K562 (cell line): ENCODE results near the gene ATP5F1D. TPM values are rescaled to one million over a fixed set of nuclear protein-coding genes. Genes with fewer than 3 reads are reported as not detected.
A peak's percentile ranks its signal among the peaks of the same experiment; 100 is the strongest.

Experiments
- ATAC-seq: fragments of 200-7000 bp; cut with Tn5 transposase; 3 replicates; pipeline ENCODE4 v1.9.1; 2020; ENCODE audit warnings: moderate library complexity
- BruUV-seq: library from RNA; stranded (reverse); fragments of 400-500 nt; replicated peaks from 2 replicates; lab custom pipeline; 2021; lab: Mats Ljungman, UMichigan
- CTCF ChIA-PET: fragments of 300-600 bp; formaldehyde crosslinking; extraction: SDS; loops from one replicate; lab custom pipeline; 2021; ENCODE audit warnings: low intra/inter-chr PET ratio; lab: Yijun Ruan, JAX
- POLR2A ChIA-PET: fragments of 300-600, 350-650 bp; sonication (Branson Sonifier 250); formaldehyde crosslinking; extraction: SDS; loops from one replicate; lab custom pipeline; 2021; ENCODE audit warnings: antibody characterized with exemption, inconsistent platforms; lab: Yijun Ruan, JAX
- DNase-seq, 4 experiments: peaks; one replicate each; pipeline versions ENCODE4 v3.0.0 to v3.0.0-alpha.2; 2011 to 2018; ENCODE audit warnings: low spot score in 3 of 4, mixed read lengths in 3 of 4; ENCODE audit errors: extremely low read depth in 1 of 4
- FAIRE-seq: peaks from 2 replicates; lab custom pipeline; 2011; peaks lifted over from hg19 to GRCh38; lab: Jason Lieb, UNC
- H2AFZ ChIP-seq: 2 replicates; pipeline ENCODE4 v1.6.0; 2011; ENCODE audit warnings: low read depth, low read length, control low read depth, inconsistent platforms
- H3K27ac ChIP-seq: fragments of 200-600 bp; 3 replicates; pipeline ENCODE4 v1.8.0; 2011; ENCODE audit warnings: low read depth, mild to moderate bottlenecking, control low read depth, inconsistent platforms, low read length, moderate library complexity, mixed read lengths; ENCODE audit errors: extremely low read depth
- H3K27me3 ChIP-seq, 2 experiments: fragments of 300-600 bp in 1 of 2; 2 replicates in 1 of 2; 3 replicates in 1 of 2; pipeline versions ENCODE4 v1.6.0 to v1.8.0; 2011; ENCODE audit warnings: inconsistent platforms in 2 of 2, low read length in 2 of 2, mild to moderate bottlenecking in 1 of 2, mixed read lengths in 1 of 2, moderate library complexity in 1 of 2; ENCODE audit not compliant: control insufficient read depth in 2 of 2, insufficient read depth in 2 of 2
- H3K36me3 ChIP-seq: fragments of 300-600 bp; 3 replicates; pipeline ENCODE4 v1.8.0; 2011; ENCODE audit warnings: mild to moderate bottlenecking, low read length, inconsistent platforms; ENCODE audit not compliant: control insufficient read depth, insufficient read depth
- H3K4me1 ChIP-seq, 2 experiments: fragments of 200-600 bp in 1 of 2; replicated peaks in 1 of 2; 2 replicates in 1 of 2; 3 replicates in 1 of 2; pipeline versions ENCODE4 v1.5.1 to v1.8.0; 2011; ENCODE audit warnings: inconsistent platforms in 2 of 2, low read length in 2 of 2, mild to moderate bottlenecking in 1 of 2, mixed read lengths in 1 of 2, moderate library complexity in 1 of 2; ENCODE audit not compliant: control insufficient read depth in 2 of 2, insufficient read depth in 2 of 2
- H3K4me2 ChIP-seq: 2 replicates; pipeline ENCODE4 v1.6.1; 2011; ENCODE audit warnings: low read length, control low read depth, inconsistent platforms, mixed read lengths; ENCODE audit not compliant: insufficient read depth
- H3K4me3 ChIP-seq: fragments of 200-600 bp; sonication (generic), shearing (Covaris generic); 2 replicates; pipeline ENCODE4 v1.5.1; 2016; ENCODE audit warnings: control low read depth, inconsistent platforms
- H3K79me2 ChIP-seq: fragments of 200-600 bp; 3 replicates; pipeline ENCODE4 v1.8.0; 2011; ENCODE audit warnings: low read length, inconsistent platforms; ENCODE audit not compliant: control insufficient read depth, insufficient read depth
- H3K9ac ChIP-seq, 2 experiments: 2 replicates each; pipeline versions ENCODE4 v1.6.0 to v1.6.1; 2011; ENCODE audit warnings: low read depth in 2 of 2, low read length in 2 of 2, control low read depth in 1 of 2, inconsistent platforms in 1 of 2, mild to moderate bottlenecking in 1 of 2, mixed read lengths in 1 of 2; ENCODE audit not compliant: insufficient read depth in 1 of 2
- H3K9me1 ChIP-seq: one replicate; pipeline ENCODE4 v1.6.0; 2011; ENCODE audit warnings: inconsistent platforms, mild to moderate bottlenecking, low read length, moderate library complexity; ENCODE audit not compliant: control insufficient read depth, insufficient read depth
- H3K9me3 ChIP-seq: replicated peaks from 2 replicates; pipeline ENCODE4 v1.5.1; 2011; ENCODE audit warnings: low read depth, low read length, inconsistent platforms; ENCODE audit not compliant: control insufficient read depth, insufficient read depth
- H4K20me1 ChIP-seq: replicated peaks from 2 replicates; pipeline ENCODE4 v1.6.1; 2011; ENCODE audit warnings: low read length, inconsistent platforms, mixed read lengths; ENCODE audit not compliant: control insufficient read depth, insufficient read depth
- ASH1L ChIP-seq: fragments of 450-650 bp; IDR thresholded peaks from 2 replicates; pipeline ENCODE4 v1.6.1; 2018; ENCODE audit warnings: borderline replicate concordance, mild to moderate bottlenecking, low read depth; ENCODE audit not compliant: partially characterized antibody
- CBX1 ChIP-seq: sonication (generic); IDR thresholded peaks from 2 replicates; pipeline ENCODE4 v1.6.1; 2016; ENCODE audit warnings: antibody characterized with exemption, low read depth, mild to moderate bottlenecking
- CTBP1 ChIP-seq: fragments of 450-650 bp; IDR thresholded peaks from 2 replicates; pipeline ENCODE4 v1.6.1; 2016; ENCODE audit warnings: borderline replicate concordance
- E2F1 ChIP-seq: sonication (generic); formaldehyde crosslinking; IDR thresholded peaks from 2 replicates; pipeline ENCODE4 v1.8.1; 2023; ENCODE audit warnings: mild to moderate bottlenecking, missing genetic modification reagents, moderate library complexity
- ETS2 ChIP-seq: IDR thresholded peaks from 2 replicates; pipeline ENCODE4 v1.6.1; 2016; ENCODE audit warnings: borderline replicate concordance, missing genetic modification characterization, mild to moderate bottlenecking, moderate library complexity, missing compliant biosample characterization; ENCODE audit not compliant: poor library complexity, severe bottlenecking
- GABPB1 ChIP-seq: sonication (generic); formaldehyde crosslinking; IDR thresholded peaks from 2 replicates; pipeline ENCODE4 v1.8.0; 2022; ENCODE audit warnings: mild to moderate bottlenecking, missing genetic modification reagents
- KDM1A ChIP-seq, 2 experiments: fragments of 450-650 bp; IDR thresholded peaks; 2 replicates each; pipeline ENCODE4 v1.6.1; 2016; ENCODE audit warnings: mild to moderate bottlenecking in 2 of 2
- KDM5B ChIP-seq: fragments of 200-600 bp; sonication (generic); IDR thresholded peaks from 2 replicates; pipeline ENCODE4 v1.6.1; 2012; ENCODE audit warnings: low read depth, mild to moderate bottlenecking, moderate library complexity, low read length, control low read depth, inconsistent platforms; ENCODE audit not compliant: insufficient replicate concordance
- MAFG ChIP-seq: fragments of 450-650 bp; conservative IDR thresholded peaks from 2 replicates; pipeline ENCODE4 v1.6.1; 2016; ENCODE audit warnings: missing genetic modification characterization, missing compliant biosample characterization
- MYBL2 ChIP-seq, 2 experiments: fragments of 450-650 bp in 1 of 2; sonication (generic) in 1 of 2; formaldehyde crosslinking in 1 of 2; IDR thresholded peaks; 2 replicates each; pipeline versions ENCODE4 v1.6.1 to v1.8.1; 2017 to 2022; ENCODE audit warnings: borderline replicate concordance in 1 of 2, inconsistent platforms in 1 of 2, low read depth in 1 of 2, mild to moderate bottlenecking in 1 of 2, missing genetic modification reagents in 1 of 2, moderate library complexity in 1 of 2
- NCOA2 ChIP-seq, 2 experiments: fragments of 450-650 bp; IDR thresholded peaks; 2 replicates each; pipeline ENCODE4 v1.6.1; 2018; ENCODE audit warnings: mild to moderate bottlenecking in 2 of 2, moderate library complexity in 1 of 2; ENCODE audit not compliant: partially characterized antibody in 2 of 2
- PCBP1 ChIP-seq: fragments of 200-400 bp; formaldehyde crosslinking; IDR thresholded peaks from 2 replicates; pipeline ENCODE4 v1.6.1; 2018; ENCODE audit warnings: mild to moderate bottlenecking, low read depth, low read length; ENCODE audit not compliant: poor library complexity, severe bottlenecking
- PHF21A ChIP-seq: fragments of 450-650 bp; IDR thresholded peaks from 2 replicates; pipeline ENCODE4 v1.6.1; 2017; ENCODE audit warnings: low read depth, borderline replicate concordance
- POLR2A ChIP-seq: fragments of 450-650 bp; conservative IDR thresholded peaks from 2 replicates; pipeline ENCODE4 v1.6.1; 2016
- TAL1 ChIP-seq: fragments of 450-650 bp; IDR thresholded peaks from 2 replicates; pipeline ENCODE4 v1.6.1; 2016; ENCODE audit warnings: mild to moderate bottlenecking
- ZNF263 ChIP-seq: sonication (generic); formaldehyde crosslinking; IDR thresholded peaks from 2 replicates; pipeline ENCODE4 v1.8.0; 2022; ENCODE audit warnings: mild to moderate bottlenecking, missing genetic modification reagents, borderline replicate concordance
- ZNF583 ChIP-seq: fragments of 250-450 bp; sonication (Bioruptor Pico); IDR thresholded peaks from 2 replicates; pipeline ENCODE4 v1.4.0; 2020
- ZNF76 ChIP-seq: fragments of 250-450 bp; sonication (Bioruptor Pico); IDR thresholded peaks from 2 replicates; pipeline ENCODE4 v1.4.0; 2020; ENCODE audit warnings: mild to moderate bottlenecking, moderate library complexity, borderline replicate concordance
- WGBS: fragments of 100-300 bp; shearing (Covaris generic); methylation state at CpG from one replicate; pipeline ENCODE4 v1.1.6; 2016; ENCODE audit warnings: low coverage, mixed read lengths; ENCODE audit not compliant: insufficient coverage; ENCODE audit errors: missing lambda C conversion rate; 5-methylcytosine and 5-hydroxymethylcytosine counted together
- in situ Hi-C: fragments of 300-500 bp; cut with MboI; formaldehyde crosslinking; loops from 4 replicates; pipeline ENCODE4 v1.15.0; 2018; ENCODE audit warnings: inconsistent platforms, mixed read lengths
- intact Hi-C: fragments of 100-400 bp; cut with micrococcal nuclease; formaldehyde crosslinking; loops from 2 replicates; pipeline ENCODE4 v1.14.2; 2022
- polyA plus RNA-seq, 8 experiments: library from polyadenylated mRNA; depleted of rRNA in 4 of 8; stranded (reverse) in 5 of 8; unstranded in 3 of 8; fragments of >200 nt; fragmentation: Nextera tagmentation in 2 of 8; fragmentation: Illumina TruSeq in 1 of 8; extraction: Ambion mirVana in 2 of 8; extraction: Trizol in 1 of 8; gene quantifications; 2 replicates each; pipeline versions ENCODE4 v1.2.1 to v1.2.3, GENCODE V29; 2011 to 2014; ENCODE audit warnings: inconsistent platforms in 1 of 8, missing spikeins in 1 of 8
- total RNA-seq, 7 experiments: library from RNA; depleted of rRNA in 6 of 7; stranded (reverse); fragments of >200 nt in 6 of 7; fragmentation: Illumina TruSeq in 2 of 7; extraction: Trizol in 2 of 7; gene quantifications; 2 replicates each; pipeline versions ENCODE4 v1.2.1 to v1.2.3, GENCODE V29; 2011 to 2021; ENCODE audit warnings: low replicate concordance in 1 of 7
- TF ChIP-seq, protein P1 (sequence below): IDR thresholded peaks from 2 replicates; pipeline ENCODE4 v1.6.1; 2016; ENCODE audit warnings: missing genetic modification characterization, missing compliant biosample characterization

Gene ATP5F1D
- total and polyA plus RNA-seq, 9 of the 15 experiments (the other 6 are each of a cell fraction or from before 2014, with no cell fraction given), result 3.9 to 409 (median 36.8) TPM

DNA sequence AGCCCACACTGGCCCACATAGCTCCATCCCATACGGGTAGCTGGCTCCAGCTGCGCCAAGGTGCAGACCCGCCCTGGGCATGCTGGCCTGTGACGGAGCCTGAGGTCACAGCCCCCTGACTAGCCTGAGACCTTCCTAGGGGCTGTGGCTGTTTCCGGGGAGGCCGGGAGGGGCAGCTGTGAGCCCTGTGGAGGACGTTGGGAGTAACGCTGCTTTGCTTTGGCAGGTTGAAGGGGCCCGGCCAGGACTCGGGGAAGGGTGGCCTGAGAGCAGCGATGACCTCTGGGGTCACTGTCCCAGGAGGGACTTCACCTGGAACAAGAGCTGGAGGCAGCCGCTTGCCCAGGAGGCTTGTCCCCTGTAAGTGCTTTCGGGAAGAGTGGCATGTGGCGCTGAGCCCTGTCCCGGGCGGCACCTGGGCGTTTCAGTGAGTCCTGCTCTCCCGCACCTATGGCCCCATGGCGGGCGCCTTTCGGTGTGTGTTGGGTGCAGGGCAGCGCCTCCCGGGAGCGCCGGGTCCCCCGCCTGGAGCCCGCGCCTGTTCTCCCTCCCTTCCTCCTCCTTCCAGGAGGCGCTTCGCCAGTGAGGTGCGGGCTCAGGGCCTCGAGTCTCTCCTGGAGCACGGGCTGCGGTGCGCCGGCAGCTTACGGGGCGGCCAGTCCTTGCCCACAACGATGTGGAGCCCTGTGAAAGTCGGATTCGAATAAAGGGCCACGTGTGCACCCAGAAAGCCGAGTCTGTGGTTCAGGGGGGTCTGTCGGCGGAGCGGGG is 32.7 kb downstream of the ATP5F1D start:
- DNase-seq, result peak in 2 of 4 experiments; percentile 57 to 80
- H3K36me3 ChIP-seq, result peaks cover 78% of the 10 kb centered on the region
- in situ Hi-C loops, result no loop called here
- FAIRE-seq, result peak; percentile 54
- peak overlapping the region; percentile 90 to 92 for H3K9ac ChIP-seq
- WGBS, result 4% methylated on average over 42 of the region's 46 CpGs
- ChIA-PET POLR2A (interaction anchor here (0.6 to 2.8 kb wide), 10 partner anchors 10 to 474 kb away, joined by 3 to 14 read pairs (median 3); no protein-coding TSS in a partner anchor), CTCF (interaction anchor here (0.6 kb wide), 1 partner anchor 97 kb away, joined by 3 read pairs; no protein-coding TSS in a partner anchor)
- peaks cover 77% of the 10 kb centered on the region for H3K79me2 ChIP-seq
- TSS peak; percentile 72 for BruUV-seq
- peak overlapping the region; percentile 68 for H3K4me3 ChIP-seq
- ATAC-seq, result peak; percentile 46
- H3K27me3 ChIP-seq, result no peaks in the 10 kb centered on the region
- peaks cover 57 to 92% of the 10 kb centered on the region in 2 experiments for H3K4me1 ChIP-seq
- H3K9me3 ChIP-seq, result no peaks in the 10 kb centered on the region
- peak overlapping the region; percentile 93 for H3K4me2 ChIP-seq
- peak overlapping the region; percentile 92 for H3K27ac ChIP-seq
- H4K20me1 ChIP-seq, result peaks cover 27% of the 10 kb centered on the region
- intact Hi-C loops, result loop anchor here (10.0 kb wide), 1 partner anchor 171 kb away; no protein-coding TSS in a partner anchor
- H2AFZ ChIP-seq, result no peak overlapping the region
- no peaks in the 10 kb centered on the region for H3K9me1 ChIP-seq
- TF ChIP-seq E2F1 (CRISPR knock-in tag) (no peak), PCBP1 (peak; percentile 28), KDM1A (IDR thresholded peaks at IDR 0.05) (no peak), CBX1 (0 out of 2 replicates have a peak, but pooled peaks have one; percentile 22), ETS2 (tag) (no peak), ZNF263 (CRISPR knock-in tag) (peak; percentile 82), POLR2A (peak; percentile 48; the same call in 1 of the 2 replicates), TAL1 (no peak), MYBL2 (IDR thresholded peaks at IDR 0.05; ENCODE audit: low read depth) (no peak), MYBL2 (CRISPR knock-in tag; IDR thresholded peaks at IDR 0.05; ENCODE audit: borderline replicate concordance) (no peak), ZNF583 (no peak), MAFG (no peak), NCOA2 (IDR thresholded peaks at IDR 0.05; ENCODE audit: partially characterized antibody in 2 of 2) (no peak), CTBP1 (no peak), ZNF76 (no peak), PHF21A (no peak), GABPB1 (CRISPR knock-in tag) (peak; percentile 51; the same call in 1 of the 2 replicates), ASH1L (no peak), KDM5B (peak; percentile 33)
- TF ChIP-seq, protein P1, sequence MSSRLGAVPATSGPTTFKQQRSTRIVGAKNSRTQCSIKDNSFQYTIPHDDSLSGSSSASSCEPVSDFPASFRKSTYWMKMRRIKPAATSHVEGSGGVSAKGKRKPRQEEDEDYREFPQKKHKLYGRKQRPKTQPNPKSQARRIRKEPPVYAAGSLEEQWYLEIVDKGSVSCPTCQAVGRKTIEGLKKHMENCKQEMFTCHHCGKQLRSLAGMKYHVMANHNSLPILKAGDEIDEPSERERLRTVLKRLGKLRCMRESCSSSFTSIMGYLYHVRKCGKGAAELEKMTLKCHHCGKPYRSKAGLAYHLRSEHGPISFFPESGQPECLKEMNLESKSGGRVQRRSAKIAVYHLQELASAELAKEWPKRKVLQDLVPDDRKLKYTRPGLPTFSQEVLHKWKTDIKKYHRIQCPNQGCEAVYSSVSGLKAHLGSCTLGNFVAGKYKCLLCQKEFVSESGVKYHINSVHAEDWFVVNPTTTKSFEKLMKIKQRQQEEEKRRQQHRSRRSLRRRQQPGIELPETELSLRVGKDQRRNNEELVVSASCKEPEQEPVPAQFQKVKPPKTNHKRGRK (tag), result no peak
